HL-60/S4 treated with phorbol 12-myristate 13-acetate at 8.2 ng/mL for 4 days and 3 days (cell line): Measurements from ENCODE around the gene MALRD1.
"Not testable (repeated sequence)": the region's sequence is repeated elsewhere in the genome, so short reads cannot be mapped to it uniquely, and the experiment has no call there.

Source experiments
- in situ Hi-C: fragments of 300-500 bp; cut with MboI; formaldehyde crosslinking; loops from 2 replicates; pipeline ENCODE4 v1.15.0; 2022; ENCODE audit warnings: low sequenced_read_pairs

Gene MALRD1

DNA sequence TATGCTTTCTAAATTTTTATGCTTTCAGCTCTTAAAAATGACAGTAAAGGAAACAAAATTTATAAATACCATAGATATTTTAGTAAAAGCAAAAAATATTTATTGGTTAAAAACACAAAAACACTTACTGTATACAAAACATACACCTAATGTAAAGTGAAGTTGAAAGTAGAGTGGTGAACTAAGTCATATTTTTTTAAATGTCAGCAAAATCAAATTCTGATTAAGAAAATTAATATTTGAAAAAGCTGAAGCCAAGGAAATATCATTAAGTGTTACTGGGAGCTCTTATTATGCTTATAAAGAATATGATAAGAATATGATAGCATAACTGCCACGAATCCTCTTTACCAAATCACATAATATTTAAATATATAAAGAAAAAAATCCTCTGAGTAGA, 702.4 kb downstream of the MALRD1 start:
- in situ Hi-C loops: no loop called here

DNA sequence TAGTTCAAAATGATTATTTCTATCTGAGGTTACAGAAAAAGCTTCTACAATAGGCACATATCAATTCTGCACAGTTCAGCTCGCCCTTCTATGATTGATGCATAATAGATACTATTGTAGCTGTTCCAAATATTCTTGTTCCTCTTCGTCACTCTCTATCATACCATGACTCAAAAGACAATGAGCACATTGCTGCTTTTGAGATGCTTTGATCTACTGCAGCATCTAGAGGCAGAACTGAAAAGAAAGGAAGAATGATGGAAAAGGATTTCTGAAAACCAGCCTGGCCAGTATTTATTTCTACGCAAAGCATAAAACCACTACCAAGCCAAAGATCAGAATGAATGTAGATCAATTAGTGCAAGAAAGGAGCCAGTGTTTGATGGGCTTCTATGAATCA, 708.3 kb downstream of the MALRD1 start:
- in situ Hi-C loops: no loop called here

DNA sequence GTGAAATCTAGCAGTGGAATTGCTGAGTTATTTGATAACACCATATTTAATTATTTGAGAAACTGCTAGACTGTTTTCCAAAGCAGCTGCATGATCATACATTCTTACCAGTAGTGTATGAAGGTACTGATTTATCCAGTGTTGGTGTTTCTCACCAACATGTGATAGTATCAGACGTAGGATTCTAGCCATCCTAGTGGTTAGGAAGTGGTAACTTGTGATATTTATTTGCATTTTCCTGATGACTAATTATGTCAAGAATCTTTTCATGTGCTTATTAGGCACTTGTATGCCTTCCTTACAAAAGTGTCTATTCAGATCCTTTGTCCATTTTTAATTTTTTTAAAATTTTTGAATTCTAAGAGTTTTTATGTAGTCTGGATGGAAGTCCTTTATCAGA, 713.4 kb downstream of the MALRD1 start:
- in situ Hi-C loops: no loop called here

DNA sequence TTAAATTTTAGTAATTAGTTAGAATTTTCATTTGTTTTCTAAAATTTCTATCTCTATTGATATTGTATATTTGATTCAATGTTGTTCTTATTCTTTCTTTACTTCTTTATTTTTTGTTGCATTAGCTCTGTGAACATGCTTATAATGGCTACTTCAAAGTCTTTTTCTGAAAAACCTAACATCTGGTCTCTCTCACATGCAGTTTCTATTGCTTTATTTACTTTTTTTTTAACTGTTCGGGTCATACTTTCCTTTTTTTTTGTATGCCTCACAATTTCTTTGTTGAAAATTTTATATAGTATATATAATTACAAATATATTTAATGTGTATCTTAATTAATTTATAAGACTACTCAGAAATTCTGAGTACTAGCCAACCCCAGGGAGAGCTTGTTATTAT, 715.5 kb downstream of the MALRD1 start:
- in situ Hi-C loops: no loop called here

DNA sequence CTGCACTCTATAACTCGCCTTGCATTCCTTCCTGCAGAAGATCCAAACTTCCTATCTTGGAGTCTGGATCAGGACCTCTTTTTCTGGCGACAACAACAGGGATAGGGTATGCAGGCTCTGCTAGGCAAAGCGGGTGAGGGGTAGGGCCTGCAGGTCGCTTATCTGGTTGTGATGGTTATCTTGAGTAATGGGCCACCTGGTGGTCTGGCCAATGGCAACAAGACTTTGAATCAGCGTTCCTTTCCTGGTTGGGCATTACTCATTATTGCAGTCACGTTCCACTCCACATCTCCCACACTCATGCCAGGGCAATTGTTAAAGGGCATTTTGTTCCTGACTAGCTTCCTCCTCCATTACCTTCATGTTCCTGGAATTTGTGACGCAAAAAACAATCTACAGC, 719.3 kb downstream of the MALRD1 start:
- in situ Hi-C loops: no loop called here

DNA sequence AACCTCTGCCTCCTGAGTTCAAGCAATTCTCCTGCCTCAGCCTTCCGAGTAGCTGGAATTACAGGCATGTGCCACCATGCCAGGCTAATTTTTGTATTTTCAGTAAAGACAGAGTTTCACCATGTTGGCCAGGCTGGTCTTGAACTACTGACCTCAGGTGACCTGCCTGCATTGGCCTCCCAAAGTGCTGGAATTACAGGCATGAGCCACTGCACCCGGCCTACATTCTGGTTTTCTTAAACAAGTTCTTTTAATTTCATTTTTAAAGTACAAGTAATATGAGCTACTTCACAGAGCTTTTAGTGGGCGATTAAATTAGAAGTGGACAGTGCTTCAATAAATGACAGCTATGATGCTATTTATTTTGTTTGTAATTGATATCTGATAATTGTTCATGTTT, 721.2 kb downstream of the MALRD1 start:
- in situ Hi-C loops: not testable (repeated sequence)

DNA sequence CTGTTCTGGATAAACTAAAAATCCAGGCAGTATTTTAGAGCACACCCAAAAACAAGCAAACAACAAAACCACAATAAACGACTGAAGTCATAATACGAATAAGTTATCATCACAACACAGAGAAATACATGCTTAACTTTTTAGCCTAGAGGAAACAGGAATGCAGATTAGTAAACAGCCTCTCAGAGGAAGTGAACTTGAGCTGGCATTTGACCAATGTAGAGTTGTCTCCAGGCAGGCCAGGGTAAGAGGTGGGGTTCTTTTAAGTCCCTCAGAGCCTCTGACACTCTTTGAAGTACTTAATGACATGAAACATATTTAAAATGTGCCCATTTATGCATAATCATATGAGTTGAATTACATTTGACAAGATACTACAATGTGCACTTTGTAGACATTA, 724.4 kb downstream of the MALRD1 start:
- in situ Hi-C loops: no loop called here

DNA sequence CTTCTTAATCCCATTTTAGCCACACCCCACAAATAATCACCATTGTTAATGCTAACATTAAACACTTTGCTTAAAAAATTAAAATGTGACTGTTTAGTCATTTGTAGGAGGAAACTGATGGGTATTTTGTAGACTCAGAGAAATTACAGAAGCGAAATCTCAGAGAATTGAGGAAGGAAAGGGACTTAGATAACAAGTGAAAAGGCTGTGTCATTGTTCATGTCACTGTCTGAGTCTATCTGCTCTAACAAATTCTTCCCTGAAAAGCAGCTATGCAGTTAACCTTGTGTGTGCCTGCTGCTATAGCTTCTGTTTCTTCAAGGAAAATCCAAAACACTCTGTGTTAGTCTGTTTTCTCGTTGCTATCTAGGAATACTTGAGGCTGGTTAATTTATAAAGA, 726.7 kb downstream of the MALRD1 start:
- in situ Hi-C loops: no loop called here

DNA sequence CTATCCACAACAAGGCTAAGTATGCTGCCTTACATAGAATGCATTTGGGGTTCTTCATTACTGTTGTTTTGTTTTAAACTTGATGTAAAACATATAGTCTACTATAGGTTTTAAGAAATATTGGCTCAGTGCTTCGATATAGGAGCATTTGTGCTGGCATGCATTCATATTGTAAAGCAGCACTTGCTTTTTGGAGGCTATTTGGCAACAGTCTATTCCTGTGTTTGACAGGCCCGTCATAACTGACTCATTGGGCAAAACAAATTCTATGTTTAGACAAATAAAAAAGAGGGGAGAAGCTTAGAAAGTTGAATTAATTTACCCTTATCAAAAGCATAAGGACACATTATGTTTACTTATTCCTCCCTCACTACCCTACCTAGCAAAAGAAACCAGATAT, 729.2 kb downstream of the MALRD1 start:
- in situ Hi-C loops: no loop called here

DNA sequence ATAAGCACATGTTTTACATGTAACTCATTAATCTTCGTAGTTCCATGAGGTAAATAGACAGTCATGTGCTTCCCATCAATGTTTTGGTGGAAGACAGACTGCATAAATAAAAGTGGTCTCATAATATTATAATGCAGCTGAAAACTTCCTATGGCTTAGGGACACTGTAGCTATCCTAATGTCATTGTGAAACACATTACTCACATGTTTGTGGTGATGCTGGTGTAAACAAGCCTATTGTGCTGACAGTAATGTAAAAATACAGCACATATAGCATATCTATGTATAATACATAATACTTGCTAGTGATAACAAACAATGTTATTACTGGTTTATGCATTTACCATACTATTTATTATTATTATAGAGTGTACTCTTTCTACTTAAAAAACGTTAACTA, 730.4 kb downstream of the MALRD1 start:
- in situ Hi-C loops: no loop called here

DNA sequence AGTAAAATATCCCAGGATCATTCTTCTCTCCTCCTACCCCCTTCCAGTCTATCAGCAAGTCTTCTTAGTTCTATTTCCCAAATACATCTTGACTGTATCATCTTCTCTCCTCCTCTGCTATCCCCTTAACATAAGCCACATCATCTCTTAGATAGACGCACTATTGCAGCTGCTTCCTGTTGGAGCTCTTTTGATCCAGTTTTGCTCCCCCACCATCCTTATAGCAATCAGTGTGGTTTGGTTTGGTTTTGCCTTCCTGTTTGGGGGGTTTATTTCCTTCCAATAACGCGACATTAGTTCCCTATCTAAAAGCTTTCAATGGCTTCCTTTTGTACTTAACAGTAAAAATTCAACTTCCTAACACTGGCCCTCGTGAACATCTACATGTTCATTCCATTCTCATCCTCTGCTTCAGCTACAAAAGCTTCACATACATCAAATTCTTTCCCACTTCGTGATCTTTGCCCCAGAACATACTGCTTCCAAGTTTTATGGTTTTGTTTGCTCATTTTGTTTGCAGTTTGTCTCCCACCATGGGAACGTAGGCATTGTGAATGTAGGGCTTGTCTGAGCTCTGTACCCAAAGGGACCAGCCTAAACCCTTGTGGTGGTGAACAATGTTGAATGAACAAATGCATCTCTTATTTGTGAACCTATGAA, 734.0 kb downstream of the MALRD1 start:
- in situ Hi-C loops: no loop called here

DNA sequence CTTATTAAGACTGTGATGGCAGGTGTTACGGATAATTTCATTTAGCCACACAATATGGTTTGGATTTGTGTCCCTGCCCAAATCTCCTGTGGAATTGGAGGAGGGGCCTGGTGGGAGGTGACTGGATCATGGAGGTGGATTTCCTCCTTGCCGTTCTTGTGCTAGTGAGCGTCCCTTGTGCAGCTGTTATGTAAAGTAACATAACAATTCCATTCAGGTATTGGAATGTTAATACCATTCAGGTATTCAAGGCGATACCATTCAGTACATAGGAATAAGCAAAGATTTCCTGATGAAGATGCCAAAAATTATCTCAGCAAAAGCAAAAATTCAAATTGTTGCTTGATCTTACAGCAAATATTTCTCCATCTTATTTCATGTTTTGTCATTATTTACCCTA, 735.1 kb downstream of the MALRD1 start:
- in situ Hi-C loops: no loop called here
